ENCODE measurements around the gene ATP5MC3. TPM values are rescaled to one million over a fixed set of nuclear protein-coding genes. Genes with fewer than 3 reads are reported as not detected.

Gene ATP5MC3
- total RNA-seq, 1 donor = 87.2 TPM

DNA sequence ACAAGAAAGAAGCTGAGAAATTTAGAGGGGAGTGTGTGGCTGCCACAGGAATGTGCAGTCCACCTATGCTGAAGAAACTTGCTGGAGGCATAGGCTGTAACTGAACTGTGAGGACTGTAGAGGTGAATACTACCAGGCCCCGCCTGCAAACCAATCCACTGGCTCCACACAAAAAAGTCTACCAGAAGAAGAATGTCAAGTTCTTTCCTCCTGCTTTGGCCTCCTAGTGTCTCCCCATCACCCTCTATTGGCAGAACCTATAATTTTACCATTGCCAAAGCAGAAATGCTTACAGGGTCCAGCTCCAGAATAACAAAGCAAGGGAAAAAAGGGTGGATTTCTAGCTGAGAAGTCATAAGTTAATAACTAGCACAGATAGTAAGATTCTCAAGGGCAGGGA lies 5.9 kb upstream of the ATP5MC3 start:
- Histone ChIP-seq H3K36me3 (ENCODE audit: insufficient read depth, low read length) (no peaks in the 10 kb centered on the region), H3K79me2 (ENCODE audit: insufficient read depth, low read length) (no peaks in the 10 kb centered on the region), H3K4me3 (ENCODE audit: insufficient read depth, low read length) (no peak overlapping the region), H3K9me3 (ENCODE audit: low read depth, low read length) (no peaks in the 10 kb centered on the region), H3K27me3 (ENCODE audit: insufficient read depth, low read length) (no peaks in the 10 kb centered on the region), H4K20me1 (ENCODE audit: insufficient read depth, low read length) (no peaks in the 10 kb centered on the region), H3K4me2 (ENCODE audit: insufficient read depth, low read length) (no peak overlapping the region), H3K4me1 (ENCODE audit: insufficient read depth, low read length) (no peaks in the 10 kb centered on the region), H2AFZ (ENCODE audit: low read length) (no peak overlapping the region), H3K27ac (ENCODE audit: low read depth, low read length) (no peak overlapping the region)
- TF ChIP-seq CTCF (IDR thresholded peaks at IDR 0.05; ENCODE audit: extremely low read depth, low read depth, low read length) = peak; percentile 45
- no peak for DNase-seq (ENCODE audit: insufficient read length, low spot score, missing footprints)

- peaks cover 32% of the 10 kb centered on the region for H3K79me2 ChIP-seq (ENCODE audit: insufficient read depth, low read length)
- H3K27me3 ChIP-seq (ENCODE audit: insufficient read depth, low read length) = no peaks in the 10 kb centered on the region
- H3K9me3 ChIP-seq (ENCODE audit: low read depth, low read length) = no peaks in the 10 kb centered on the region
- no peak overlapping the region for H3K4me2 ChIP-seq (ENCODE audit: insufficient read depth, low read length)
- no peak overlapping the region for H2AFZ ChIP-seq (ENCODE audit: low read length)
- DNase-seq (ENCODE audit: insufficient read length, low spot score, missing footprints) = no peak
- no peak overlapping the region for H3K4me3 ChIP-seq (ENCODE audit: insufficient read depth, low read length)
- peaks cover 7% of the 10 kb centered on the region for H4K20me1 ChIP-seq (ENCODE audit: insufficient read depth, low read length)
- TF ChIP-seq CTCF (IDR thresholded peaks at IDR 0.05; ENCODE audit: extremely low read depth, low read depth, low read length) = no peak
- H3K4me1 ChIP-seq (ENCODE audit: insufficient read depth, low read length) = peaks cover 11% of the 10 kb centered on the region
- H3K27ac ChIP-seq (ENCODE audit: low read depth, low read length) = no peak overlapping the region
- H3K36me3 ChIP-seq (ENCODE audit: insufficient read depth, low read length) = peaks cover 13% of the 10 kb centered on the region
Observed at GRCh38 chr2:175183674-175184073, 2.2 kb upstream of the ATP5MC3 start.

DNA sequence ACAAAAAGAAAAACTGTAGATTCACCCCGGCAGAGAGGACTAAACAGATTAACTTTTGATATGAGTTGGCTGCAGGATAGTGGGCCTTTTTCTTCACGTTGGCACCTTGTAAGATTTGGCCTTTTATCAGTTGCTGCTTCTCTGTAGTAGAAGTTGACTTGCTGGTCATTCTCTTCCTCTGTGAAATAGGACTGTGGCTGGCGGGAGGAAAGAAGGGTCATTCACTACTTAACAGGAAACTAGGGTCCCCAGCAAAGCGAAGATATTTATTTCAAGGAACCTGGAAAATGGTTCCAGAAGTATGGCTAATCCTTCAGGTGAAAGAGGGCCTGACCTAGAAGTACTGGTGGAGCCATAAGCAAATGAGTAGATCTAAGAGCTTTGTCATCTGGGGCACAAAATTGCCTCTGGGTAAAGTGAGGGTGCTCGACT lies 383 bp upstream of the ATP5MC3 start:
- H3K27ac ChIP-seq (ENCODE audit: low read depth, low read length) = peak overlapping the region; percentile 88
- peaks cover 43% of the 10 kb centered on the region for H3K79me2 ChIP-seq (ENCODE audit: insufficient read depth, low read length)

GRCh38 chr2:175180701-175181103 lies 808 bp downstream of the ATP5MC3 start:
- Histone ChIP-seq H2AFZ (ENCODE audit: low read length) (peak overlapping the region; percentile 100), H3K4me2 (ENCODE audit: insufficient read depth, low read length) (peak overlapping the region; percentile 94), H3K9me3 (ENCODE audit: low read depth, low read length) (no peaks in the 10 kb centered on the region), H4K20me1 (ENCODE audit: insufficient read depth, low read length) (peaks cover 12% of the 10 kb centered on the region), H3K79me2 (ENCODE audit: insufficient read depth, low read length) (peaks cover 43% of the 10 kb centered on the region), H3K4me1 (ENCODE audit: insufficient read depth, low read length) (peaks cover 17% of the 10 kb centered on the region), H3K36me3 (ENCODE audit: insufficient read depth, low read length) (peaks cover 33% of the 10 kb centered on the region), H3K27ac (ENCODE audit: low read depth, low read length) (peak overlapping the region; percentile 88), H3K4me3 (ENCODE audit: insufficient read depth, low read length) (peak overlapping the region; percentile 97), H3K27me3 (ENCODE audit: insufficient read depth, low read length) (no peaks in the 10 kb centered on the region)
- TF ChIP-seq CTCF (IDR thresholded peaks at IDR 0.05; ENCODE audit: extremely low read depth, low read depth, low read length) = no peak
- no peak for DNase-seq (ENCODE audit: insufficient read length, low spot score, missing footprints)

More for the DNA sequence above, 383 bp upstream of the ATP5MC3 start:
- no peaks in the 10 kb centered on the region for H3K9me3 ChIP-seq (ENCODE audit: low read depth, low read length)
- H3K4me1 ChIP-seq (ENCODE audit: insufficient read depth, low read length) = peaks cover 11% of the 10 kb centered on the region
- no peaks in the 10 kb centered on the region for H3K27me3 ChIP-seq (ENCODE audit: insufficient read depth, low read length)
- peak overlapping the region; percentile 100 for H2AFZ ChIP-seq (ENCODE audit: low read length)
- DNase-seq (ENCODE audit: insufficient read length, low spot score, missing footprints) = no peak
- H3K4me3 ChIP-seq (ENCODE audit: insufficient read depth, low read length) = peak overlapping the region; percentile 97
- peaks cover 29% of the 10 kb centered on the region for H3K36me3 ChIP-seq (ENCODE audit: insufficient read depth, low read length)
- peaks cover 12% of the 10 kb centered on the region for H4K20me1 ChIP-seq (ENCODE audit: insufficient read depth, low read length)
- peak overlapping the region; percentile 94 for H3K4me2 ChIP-seq (ENCODE audit: insufficient read depth, low read length)
- TF ChIP-seq CTCF (IDR thresholded peaks at IDR 0.05; ENCODE audit: extremely low read depth, low read depth, low read length) = no peak
